ENCODE results near the gene UBL3. TPM values are rescaled to one million over a fixed set of nuclear protein-coding genes. Genes with fewer than 3 reads are reported as not detected.

The UBL3 gene
- total RNA-seq, 2 experiments from 2014 or later, result 7.2 to 8.1 TPM

DNA sequence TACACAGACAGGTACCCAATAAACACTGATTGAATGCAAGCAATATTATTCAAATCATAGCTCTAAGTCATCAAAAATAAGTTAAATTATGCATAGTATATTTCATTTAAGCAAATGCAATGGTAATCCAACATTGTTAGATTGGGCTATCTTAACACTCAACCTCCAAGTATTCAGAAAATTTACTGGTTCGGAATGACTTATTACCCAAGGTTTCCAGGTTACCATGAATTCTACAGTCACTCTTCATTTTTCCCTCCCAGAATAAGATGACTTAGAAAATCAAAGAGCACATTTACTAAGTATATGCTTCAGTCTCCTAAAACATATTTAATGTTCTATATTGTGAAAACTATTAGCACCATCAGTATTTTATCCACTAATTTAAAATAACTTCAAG is 6.0 kb downstream of the UBL3 start:
- CTCF ChIA-PET, result interaction anchor here (1.4 to 11.0 kb wide), 5 partner anchors 10 to 269 kb away, joined by 3 to 108 read pairs (median 7); no protein-coding TSS in a partner anchor
- intact Hi-C loops (cut with micrococcal nuclease), result no loop called here
- peaks cover 59% of the 10 kb centered on the region for H3K4me1 Mint-ChIP-seq (ENCODE audit: low read depth)
- no peaks in the 10 kb centered on the region for H3K27me3 Mint-ChIP-seq
- no peaks in the 10 kb centered on the region for H3K9me3 Mint-ChIP-seq
- ATAC-seq, result no peak
- H3K36me3 Mint-ChIP-seq (ENCODE audit: low read depth), result peaks cover 6% of the 10 kb centered on the region
- H3K27ac Mint-ChIP-seq, result no peak overlapping the region
- H3K4me3 Mint-ChIP-seq, result no peak overlapping the region
- TF ChIP-seq, protein P1, sequence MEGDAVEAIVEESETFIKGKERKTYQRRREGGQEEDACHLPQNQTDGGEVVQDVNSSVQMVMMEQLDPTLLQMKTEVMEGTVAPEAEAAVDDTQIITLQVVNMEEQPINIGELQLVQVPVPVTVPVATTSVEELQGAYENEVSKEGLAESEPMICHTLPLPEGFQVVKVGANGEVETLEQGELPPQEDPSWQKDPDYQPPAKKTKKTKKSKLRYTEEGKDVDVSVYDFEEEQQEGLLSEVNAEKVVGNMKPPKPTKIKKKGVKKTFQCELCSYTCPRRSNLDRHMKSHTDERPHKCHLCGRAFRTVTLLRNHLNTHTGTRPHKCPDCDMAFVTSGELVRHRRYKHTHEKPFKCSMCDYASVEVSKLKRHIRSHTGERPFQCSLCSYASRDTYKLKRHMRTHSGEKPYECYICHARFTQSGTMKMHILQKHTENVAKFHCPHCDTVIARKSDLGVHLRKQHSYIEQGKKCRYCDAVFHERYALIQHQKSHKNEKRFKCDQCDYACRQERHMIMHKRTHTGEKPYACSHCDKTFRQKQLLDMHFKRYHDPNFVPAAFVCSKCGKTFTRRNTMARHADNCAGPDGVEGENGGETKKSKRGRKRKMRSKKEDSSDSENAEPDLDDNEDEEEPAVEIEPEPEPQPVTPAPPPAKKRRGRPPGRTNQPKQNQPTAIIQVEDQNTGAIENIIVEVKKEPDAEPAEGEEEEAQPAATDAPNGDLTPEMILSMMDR (IDR thresholded peaks at IDR 0.05), result no peak
- DNase-seq, result no peak
- POLR2A ChIA-PET, result no interaction called here

DNA sequence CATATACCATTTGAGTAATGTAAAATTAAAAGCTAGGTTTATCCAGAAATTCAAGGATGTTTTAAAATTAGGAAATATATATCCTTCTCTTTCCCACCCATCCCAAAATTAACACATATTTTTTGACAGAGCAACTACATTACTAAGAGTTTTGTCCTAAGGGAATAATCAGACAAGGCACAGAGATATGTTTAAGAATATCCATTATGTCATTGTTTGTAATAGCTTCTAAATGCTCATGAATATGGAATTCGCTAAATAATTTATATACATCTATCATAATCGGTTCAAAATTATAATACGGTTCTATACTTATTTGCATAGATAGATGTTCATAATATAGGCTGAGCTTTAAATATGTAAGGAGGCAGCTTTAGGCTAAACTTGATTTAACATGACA is 9.8 kb downstream of the UBL3 start:
- ATAC-seq (no peak), DNase-seq (no peak)
- intact Hi-C loops (cut with micrococcal nuclease), result no loop called here
- Mint-ChIP-seq H3K27ac (no peak overlapping the region), H3K4me3 (no peak overlapping the region), H3K4me1 (ENCODE audit: low read depth) (peaks cover 58% of the 10 kb centered on the region), H3K27me3 (no peaks in the 10 kb centered on the region), H3K36me3 (ENCODE audit: low read depth) (peaks cover 2% of the 10 kb centered on the region), H3K9me3 (no peaks in the 10 kb centered on the region)
- ChIA-PET POLR2A (interaction anchor here (0.6 kb wide), 1 partner anchor 30 kb away, joined by 3 read pairs; no protein-coding TSS in a partner anchor), CTCF (interaction anchor here (0.7 to 11.0 kb wide), 7 partner anchors 9 to 273 kb away, joined by 3 to 108 read pairs (median 5); no protein-coding TSS in a partner anchor)
- TF ChIP-seq, protein P1 (IDR thresholded peaks at IDR 0.05), result no peak

DNA sequence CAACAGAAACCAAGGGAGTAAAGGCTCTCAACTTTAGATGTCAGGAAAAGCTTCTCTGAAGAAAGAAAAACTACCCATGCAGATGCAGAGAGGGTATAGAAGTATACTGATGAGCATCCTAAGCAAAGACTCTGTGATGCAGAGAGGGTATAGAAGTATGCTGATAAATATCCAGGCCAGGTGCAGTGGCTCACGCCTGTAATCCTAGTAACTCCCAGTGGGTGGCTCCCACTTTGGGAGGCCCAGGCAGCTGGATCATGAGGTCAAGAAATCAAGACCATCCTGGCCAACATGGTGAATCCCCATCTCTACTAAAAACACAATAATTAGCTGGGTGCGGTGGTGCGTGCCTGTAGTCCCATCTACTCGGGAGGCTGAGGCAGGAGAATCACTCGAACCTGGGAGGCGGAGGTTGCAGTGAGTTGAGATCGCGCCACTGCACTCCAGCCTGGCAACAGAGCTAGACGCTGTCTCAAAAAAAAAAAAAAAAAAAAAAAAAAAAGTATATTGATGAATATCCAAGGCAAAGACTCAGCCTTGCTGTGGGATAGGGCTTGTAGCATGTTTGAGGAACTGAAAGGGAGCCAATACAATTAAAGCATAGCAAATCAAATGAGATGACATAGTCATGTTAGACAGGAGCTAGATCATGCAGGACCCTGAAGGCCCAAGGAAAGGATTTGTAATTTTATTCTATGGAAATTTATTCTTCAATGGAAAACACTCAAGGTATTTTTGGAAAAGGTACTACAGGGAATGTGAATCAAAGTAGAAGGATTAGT is 14.9 kb downstream of the UBL3 start:
- DNase-seq (no peak), ATAC-seq (no peak)
- Mint-ChIP-seq H3K4me3 (no peak overlapping the region), H3K4me1 (ENCODE audit: low read depth) (peaks cover 56% of the 10 kb centered on the region), H3K9me3 (peaks cover 2% of the 10 kb centered on the region), H3K27me3 (no peaks in the 10 kb centered on the region), H3K36me3 (ENCODE audit: low read depth) (peaks cover 16% of the 10 kb centered on the region), H3K27ac (no peak overlapping the region)
- CTCF ChIA-PET, result interaction anchor here (1.1 to 1.4 kb wide), 3 partner anchors 11 to 276 kb away, joined by 3 to 5 read pairs (median 3); no protein-coding TSS in a partner anchor
- TF ChIP-seq, protein P1 (IDR thresholded peaks at IDR 0.05), result no peak
- intact Hi-C loops (cut with micrococcal nuclease), result no loop called here
- POLR2A ChIA-PET, result interaction anchor here (1.0 kb wide), 1 partner anchor 13 kb away, joined by 3 read pairs; no protein-coding TSS in a partner anchor

DNA sequence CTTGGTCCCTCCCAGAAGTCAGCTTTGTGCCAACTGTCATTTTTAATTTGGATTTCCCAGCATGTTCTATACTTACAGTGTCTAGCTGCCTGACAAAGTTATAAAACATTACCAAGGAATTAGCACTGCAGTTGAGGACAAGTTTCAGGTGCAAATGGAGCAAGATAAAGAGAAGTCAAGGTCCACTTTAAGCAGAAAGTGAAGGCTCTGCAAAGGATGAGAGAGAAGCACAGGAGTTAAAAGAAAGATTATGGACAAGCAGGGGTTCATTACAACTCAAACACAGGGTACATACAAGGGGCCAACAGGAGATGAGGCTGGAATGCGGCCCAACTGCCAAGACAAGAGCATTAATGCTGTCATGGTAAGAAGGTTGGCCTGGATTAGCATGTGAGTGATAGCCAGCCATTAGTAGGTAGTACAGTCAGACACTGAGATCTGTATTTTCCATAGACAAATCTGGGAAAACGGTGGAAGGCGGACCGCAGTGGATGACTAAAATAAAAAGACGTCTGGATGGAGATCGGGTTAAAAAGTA is 17.6 kb downstream of the UBL3 start:
- no peak for DNase-seq
- no peak overlapping the region for H3K4me3 Mint-ChIP-seq
- POLR2A ChIA-PET, result no interaction called here
- CTCF ChIA-PET, result no interaction called here
- H3K27me3 Mint-ChIP-seq, result no peaks in the 10 kb centered on the region
- peaks cover 2% of the 10 kb centered on the region for H3K9me3 Mint-ChIP-seq
- peaks cover 45% of the 10 kb centered on the region for H3K4me1 Mint-ChIP-seq (ENCODE audit: low read depth)
- intact Hi-C loops (cut with micrococcal nuclease), result no loop called here
- TF ChIP-seq, protein P1 (IDR thresholded peaks at IDR 0.05), result no peak
- no peak overlapping the region for H3K27ac Mint-ChIP-seq
- no peak for ATAC-seq
- H3K36me3 Mint-ChIP-seq (ENCODE audit: low read depth), result peaks cover 18% of the 10 kb centered on the region

DNA sequence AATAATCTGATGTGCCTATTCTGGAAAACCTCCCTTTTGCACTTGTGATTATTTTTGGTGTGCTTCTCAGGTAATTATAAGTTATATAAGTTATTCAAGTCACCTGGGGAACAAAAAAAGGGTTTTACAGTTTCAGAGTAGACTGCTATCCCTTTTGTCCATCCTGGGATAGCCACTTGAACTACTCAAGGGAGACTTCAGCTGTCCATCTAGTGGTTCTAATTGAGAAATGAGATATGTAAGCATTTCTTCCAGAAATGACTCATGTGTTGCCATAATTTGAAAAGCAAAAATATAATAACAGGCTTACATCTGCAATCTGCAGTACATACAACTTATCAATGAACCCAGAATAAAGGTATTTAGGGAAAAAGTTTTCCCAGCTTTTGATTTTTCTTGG is 20.4 kb downstream of the UBL3 start:
- no peak for DNase-seq
- H3K27ac Mint-ChIP-seq, result no peak overlapping the region
- ChIA-PET POLR2A (interaction anchor here (1.5 kb wide), 1 partner anchor 18 kb away, joined by 3 read pairs; no protein-coding TSS in a partner anchor), CTCF (interaction anchor here (1.1 to 1.4 kb wide), 2 partner anchors 19 to 303 kb away, joined by 3 read pairs; no protein-coding TSS in a partner anchor)
- H3K4me3 Mint-ChIP-seq, result no peak overlapping the region
- intact Hi-C loops (cut with micrococcal nuclease), result no loop called here
- ATAC-seq, result no peak
- H3K27me3 Mint-ChIP-seq, result no peaks in the 10 kb centered on the region
- H3K36me3 Mint-ChIP-seq (ENCODE audit: low read depth), result peaks cover 20% of the 10 kb centered on the region
- H3K9me3 Mint-ChIP-seq, result peaks cover 6% of the 10 kb centered on the region
- peaks cover 35% of the 10 kb centered on the region for H3K4me1 Mint-ChIP-seq (ENCODE audit: low read depth)
- TF ChIP-seq, protein P1 (IDR thresholded peaks at IDR 0.05), result no peak
